ENCODE data around the gene TSPAN9.

Gene TSPAN9

DNA sequence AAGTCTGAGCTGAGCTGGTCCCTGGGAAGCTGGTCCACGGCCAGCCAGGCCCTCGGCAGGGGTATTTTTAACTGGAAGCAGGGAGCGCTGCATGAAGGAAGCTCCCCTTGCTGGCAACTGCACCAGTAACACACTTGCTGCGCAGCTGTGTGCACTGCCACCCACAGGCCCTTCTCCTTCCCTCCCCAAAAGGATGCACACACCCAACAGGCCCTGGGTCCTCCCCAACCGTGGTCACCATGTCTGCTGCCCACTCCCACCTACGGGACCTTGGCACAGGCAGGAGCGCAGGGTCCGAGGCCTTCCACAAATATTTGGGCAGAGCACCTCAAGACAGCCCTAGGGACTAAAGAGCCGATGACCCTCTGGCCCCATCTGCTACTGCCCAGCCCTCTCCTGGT is 256.8 kb downstream of the TSPAN9 start:
- Mint-ChIP-seq H3K4me3 (no peak overlapping the region), H3K27ac (no peak overlapping the region), H3K4me1 (ENCODE audit: low read depth) (no peaks in the 10 kb centered on the region), H3K27me3 (ENCODE audit: low read depth) (peaks cover 4% of the 10 kb centered on the region), H3K9me3 (no peaks in the 10 kb centered on the region), H3K36me3 (ENCODE audit: low read depth) (no peaks in the 10 kb centered on the region)
- no peak for DNase-seq (ENCODE audit: low spot score)

DNA sequence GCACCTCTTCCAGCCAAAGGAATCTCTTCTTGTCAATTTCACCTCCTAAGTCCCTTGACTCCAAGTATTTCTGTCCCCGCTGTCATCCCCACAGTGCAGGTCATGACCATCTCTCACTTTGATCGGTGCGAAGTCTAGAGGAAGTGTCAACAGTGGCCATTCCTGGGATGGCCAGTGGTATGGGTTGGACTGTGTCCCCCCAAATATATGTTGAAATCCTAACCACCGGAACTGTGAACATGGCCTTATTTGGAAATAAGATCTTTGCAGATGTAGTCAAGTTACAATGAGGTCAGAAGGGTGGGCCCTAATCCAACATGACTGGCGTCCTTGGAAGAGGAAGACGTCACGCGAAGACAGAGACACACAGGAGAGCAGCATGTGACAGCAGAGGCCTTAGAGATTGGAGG is 257.9 kb downstream of the TSPAN9 start:
- Mint-ChIP-seq H3K27ac (no peak overlapping the region), H3K27me3 (ENCODE audit: low read depth) (peaks cover 4% of the 10 kb centered on the region), H3K4me1 (ENCODE audit: low read depth) (no peaks in the 10 kb centered on the region), H3K36me3 (ENCODE audit: low read depth) (no peaks in the 10 kb centered on the region), H3K9me3 (no peaks in the 10 kb centered on the region), H3K4me3 (no peak overlapping the region)
- no peak for DNase-seq (ENCODE audit: low spot score)
